Measurements from ENCODE around the gene KCNMB2.
"Not testable (repeated sequence)": the region's sequence is repeated elsewhere in the genome, so short reads cannot be mapped to it uniquely, and the experiment has no call there.

Gene KCNMB2

DNA sequence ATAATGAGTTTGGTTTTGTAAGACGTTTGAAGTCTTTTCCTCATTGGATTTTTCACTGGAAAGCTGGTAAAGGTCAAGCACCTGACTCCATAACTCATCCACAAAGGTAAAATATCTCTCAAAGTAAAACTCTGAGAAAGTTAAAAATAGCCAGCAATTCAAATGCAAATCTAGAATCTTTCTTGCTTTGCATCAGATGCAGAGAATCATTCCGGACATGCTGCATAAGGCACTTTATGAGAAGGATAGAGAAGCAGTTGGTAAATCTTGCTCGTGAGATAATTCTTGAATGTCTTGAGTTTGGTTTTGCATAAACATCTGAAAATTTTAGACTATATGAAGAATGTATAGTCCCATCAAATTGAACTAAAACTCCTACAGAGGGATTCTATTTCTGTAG, 9.1 kb downstream of the KCNMB2 start:
- no peak overlapping the region for H3K4me3 ChIP-seq (replicated peaks; ENCODE audit: low read depth, low read length)
- DNase-seq (ENCODE audit: extremely low read depth, low read depth) = no peak
- TF ChIP-seq, protein P1, sequence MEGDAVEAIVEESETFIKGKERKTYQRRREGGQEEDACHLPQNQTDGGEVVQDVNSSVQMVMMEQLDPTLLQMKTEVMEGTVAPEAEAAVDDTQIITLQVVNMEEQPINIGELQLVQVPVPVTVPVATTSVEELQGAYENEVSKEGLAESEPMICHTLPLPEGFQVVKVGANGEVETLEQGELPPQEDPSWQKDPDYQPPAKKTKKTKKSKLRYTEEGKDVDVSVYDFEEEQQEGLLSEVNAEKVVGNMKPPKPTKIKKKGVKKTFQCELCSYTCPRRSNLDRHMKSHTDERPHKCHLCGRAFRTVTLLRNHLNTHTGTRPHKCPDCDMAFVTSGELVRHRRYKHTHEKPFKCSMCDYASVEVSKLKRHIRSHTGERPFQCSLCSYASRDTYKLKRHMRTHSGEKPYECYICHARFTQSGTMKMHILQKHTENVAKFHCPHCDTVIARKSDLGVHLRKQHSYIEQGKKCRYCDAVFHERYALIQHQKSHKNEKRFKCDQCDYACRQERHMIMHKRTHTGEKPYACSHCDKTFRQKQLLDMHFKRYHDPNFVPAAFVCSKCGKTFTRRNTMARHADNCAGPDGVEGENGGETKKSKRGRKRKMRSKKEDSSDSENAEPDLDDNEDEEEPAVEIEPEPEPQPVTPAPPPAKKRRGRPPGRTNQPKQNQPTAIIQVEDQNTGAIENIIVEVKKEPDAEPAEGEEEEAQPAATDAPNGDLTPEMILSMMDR (IDR thresholded peaks at IDR 0.05; ENCODE audit: low read depth, low read length, missing control alignments) = no peak

DNA sequence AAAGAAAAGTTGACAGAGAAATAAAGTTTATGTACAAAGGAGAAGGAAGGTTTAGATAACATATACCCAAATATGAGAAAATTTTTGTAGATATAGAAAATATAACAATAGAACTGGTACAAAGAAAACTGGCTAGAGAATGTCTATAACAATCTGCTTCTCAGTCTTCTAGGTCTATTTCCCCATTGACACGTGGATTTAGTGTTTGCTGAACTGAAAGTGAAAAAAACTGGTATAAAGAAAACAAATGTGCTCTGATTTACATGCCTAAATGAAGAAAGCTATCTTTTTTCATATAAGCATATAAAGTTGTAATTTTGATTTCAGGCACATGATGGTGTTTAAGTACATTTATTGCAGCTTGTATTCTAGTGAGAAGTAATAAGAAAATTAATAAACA, 9.8 kb downstream of the KCNMB2 start:
- no peak overlapping the region for H3K4me3 ChIP-seq (replicated peaks; ENCODE audit: low read depth, low read length)
- TF ChIP-seq, protein P1 (IDR thresholded peaks at IDR 0.05; ENCODE audit: low read depth, low read length, missing control alignments) = no peak
- DNase-seq (ENCODE audit: extremely low read depth, low read depth) = no peak

DNA sequence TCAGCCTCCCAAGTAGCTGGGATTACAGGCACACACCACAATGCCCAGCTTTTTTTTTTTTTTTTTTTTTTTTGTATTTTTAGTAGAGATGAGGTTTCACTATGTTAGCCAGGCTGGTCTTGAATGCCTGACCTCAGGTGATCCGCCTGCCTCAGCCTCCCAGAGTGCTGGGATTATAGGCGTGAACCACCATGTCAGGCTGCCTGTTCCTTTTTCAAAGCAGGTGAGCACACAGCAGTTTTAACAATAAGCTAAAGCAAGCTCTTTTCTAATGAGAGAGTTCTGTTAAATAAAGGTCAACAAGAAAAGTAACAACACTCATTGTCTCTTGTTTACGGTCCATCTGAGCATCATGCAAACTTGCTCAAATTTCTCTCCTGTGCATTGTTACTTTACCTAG, 13.2 kb downstream of the KCNMB2 start:
- DNase-seq (ENCODE audit: extremely low read depth, low read depth); H3K4me3 ChIP-seq (replicated peaks; ENCODE audit: low read depth, low read length): not testable (repeated sequence)

DNA sequence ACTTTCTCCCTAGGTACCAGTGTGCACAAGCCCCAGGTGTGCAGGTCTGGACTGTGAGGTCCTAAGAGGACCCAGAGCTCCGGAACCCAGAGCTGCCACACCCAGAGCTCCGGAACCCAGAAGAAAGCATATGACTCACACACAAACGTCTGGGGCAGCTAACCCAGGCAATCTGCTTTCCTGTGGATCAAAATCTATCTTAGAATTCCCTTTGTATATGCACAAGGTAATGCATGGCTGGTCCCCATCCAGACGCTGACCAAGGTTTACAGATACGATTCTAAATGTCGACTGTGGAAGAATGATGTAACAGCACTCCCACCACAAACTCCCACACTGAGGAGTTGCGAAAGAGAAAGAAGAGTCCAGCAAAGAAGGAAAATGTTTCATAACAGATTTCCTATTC, 15.7 kb downstream of the KCNMB2 start:
- TF ChIP-seq, protein P1 (IDR thresholded peaks at IDR 0.05; ENCODE audit: low read depth, low read length, missing control alignments) = no peak
- no peak for DNase-seq (ENCODE audit: extremely low read depth, low read depth)
- H3K4me3 ChIP-seq (replicated peaks; ENCODE audit: low read depth, low read length) = no peak overlapping the region

DNA sequence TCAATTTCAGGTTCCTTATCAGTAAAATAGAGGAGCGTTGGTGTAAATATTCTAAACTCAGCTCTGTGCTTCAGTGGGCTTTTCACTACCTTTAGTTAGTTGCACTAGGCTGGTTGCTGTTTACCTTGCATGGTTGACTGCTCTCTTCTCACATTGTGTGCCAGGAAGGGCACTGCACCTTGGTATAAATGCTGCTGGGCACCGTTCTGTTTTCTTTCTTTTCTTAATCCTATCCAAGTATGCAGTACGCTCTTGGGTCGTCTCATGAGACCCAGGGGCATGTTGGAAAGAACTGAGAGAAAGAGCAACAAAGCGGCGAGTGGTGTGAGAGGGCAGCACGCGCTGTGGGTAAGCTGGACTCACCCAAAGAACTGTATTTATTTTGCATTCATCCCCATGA, 22.4 kb downstream of the KCNMB2 start:
- no peak overlapping the region for H3K4me3 ChIP-seq (replicated peaks; ENCODE audit: low read depth, low read length)
- no peak for DNase-seq (ENCODE audit: extremely low read depth, low read depth)
- TF ChIP-seq, protein P1 (IDR thresholded peaks at IDR 0.05; ENCODE audit: low read depth, low read length, missing control alignments) = no peak

DNA sequence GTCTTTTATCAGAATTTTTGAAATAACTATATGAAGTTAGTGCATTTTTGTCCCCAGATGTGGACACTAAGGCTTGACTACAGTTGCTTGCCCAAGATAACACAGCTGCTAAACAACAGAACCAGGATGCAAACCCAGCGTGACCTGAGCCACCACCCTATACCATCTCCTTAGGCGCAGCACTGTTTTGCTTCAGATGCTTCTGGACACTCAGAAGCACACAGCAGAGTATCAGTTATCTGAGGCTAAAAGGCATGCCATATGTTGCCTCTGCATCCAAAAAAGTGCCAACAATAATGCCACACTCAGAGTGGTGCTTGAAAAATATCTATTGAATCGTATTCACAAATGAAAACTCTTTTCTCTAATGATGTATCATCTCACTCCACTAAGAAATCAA, 24.5 kb downstream of the KCNMB2 start:
- no peak overlapping the region for H3K4me3 ChIP-seq (replicated peaks; ENCODE audit: low read depth, low read length)
- DNase-seq (ENCODE audit: extremely low read depth, low read depth) = no peak
- TF ChIP-seq, protein P1 (IDR thresholded peaks at IDR 0.05; ENCODE audit: low read depth, low read length, missing control alignments) = no peak

DNA sequence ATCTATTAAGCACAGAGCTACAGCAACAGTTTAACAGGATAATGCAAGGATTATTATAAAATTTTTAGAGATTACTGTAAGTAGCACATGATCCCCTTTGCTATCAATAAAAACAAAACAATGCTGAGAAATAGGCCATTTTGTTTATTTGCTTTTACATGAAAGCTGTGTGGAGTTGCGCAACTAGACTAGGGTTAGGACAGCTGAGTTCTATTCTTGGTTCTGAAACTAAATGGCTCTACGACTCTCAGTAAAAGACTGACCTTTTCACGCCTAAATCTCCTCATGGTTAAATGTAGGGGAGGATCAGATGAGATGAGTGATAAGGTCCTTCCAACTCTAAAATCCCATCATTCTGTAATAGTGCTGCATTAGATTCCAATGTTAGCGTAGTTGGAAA, 25.0 kb downstream of the KCNMB2 start:
- no peak for DNase-seq (ENCODE audit: extremely low read depth, low read depth)
- TF ChIP-seq, protein P1 (IDR thresholded peaks at IDR 0.05; ENCODE audit: low read depth, low read length, missing control alignments) = no peak

More for the DNA sequence above, 25.0 kb downstream of the KCNMB2 start:
- no peak overlapping the region for H3K4me3 ChIP-seq (replicated peaks; ENCODE audit: low read depth, low read length)
